Activated naive CD8-positive, alpha-beta T cell treated with anti-CD3 and anti-CD28 coated beads for 36 hours (primary cell): Measurements from ENCODE around the gene AGBL1. TPM values are rescaled to one million over a fixed set of nuclear protein-coding genes. Genes with fewer than 3 reads are reported as not detected.

ENCODE experiments used
- DNase-seq: peaks from one replicate; pipeline ENCODE4 v3.0.0; 2021
- H3K27ac Mint-ChIP-seq: one replicate; pipeline ENCODE4 v1.8.0; 2022; ENCODE audit warnings: mild to moderate bottlenecking, moderate library complexity, mixed read lengths
- H3K27me3 Mint-ChIP-seq: one replicate; pipeline ENCODE4 v1.8.0; 2022; ENCODE audit warnings: mild to moderate bottlenecking, mixed read lengths
- H3K36me3 Mint-ChIP-seq: one replicate; pipeline ENCODE4 v1.8.0; 2021; ENCODE audit warnings: mild to moderate bottlenecking, mixed read lengths
- H3K4me1 Mint-ChIP-seq: one replicate; pipeline ENCODE4 v1.8.0; 2021; ENCODE audit warnings: mixed read lengths
- H3K4me3 Mint-ChIP-seq: one replicate; pipeline ENCODE4 v1.8.0; 2022; ENCODE audit warnings: mild to moderate bottlenecking, moderate library complexity, mixed read lengths
- H3K9me3 Mint-ChIP-seq: one replicate; pipeline ENCODE4 v1.8.0; 2022; ENCODE audit warnings: mixed read lengths
- total RNA-seq, 2 experiments: library from RNA; stranded (reverse); gene quantifications; one replicate each; pipeline ENCODE4 v1.2.3, GENCODE V29; 2021

Gene AGBL1
- total RNA-seq, 2 experiments from 2014 or later, result not detected

DNA sequence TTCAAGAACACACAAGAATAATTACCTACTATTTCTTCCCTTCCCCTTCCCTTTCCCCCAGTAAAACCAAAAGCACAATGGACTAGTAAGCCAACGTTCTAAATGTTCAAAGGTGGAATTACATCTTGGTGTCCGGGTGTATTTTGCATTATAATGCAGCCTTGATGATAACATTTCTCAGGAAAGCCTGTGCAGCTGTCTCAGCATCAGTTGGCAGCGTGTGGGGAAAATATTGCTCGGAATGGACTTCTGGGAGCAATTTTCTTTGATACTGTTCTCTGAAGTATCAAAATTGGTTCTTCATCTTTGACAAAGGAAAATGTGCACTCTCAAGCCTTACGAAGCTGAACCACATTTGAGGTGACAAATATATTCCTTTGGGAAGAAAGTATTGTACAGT is 198.9 kb downstream of the AGBL1 start:
- Mint-ChIP-seq H3K27ac (no peak overlapping the region), H3K27me3 (no peaks in the 10 kb centered on the region), H3K4me1 (no peaks in the 10 kb centered on the region), H3K4me3 (no peak overlapping the region), H3K9me3 (no peaks in the 10 kb centered on the region), H3K36me3 (no peaks in the 10 kb centered on the region)
- DNase-seq, result no peak

DNA sequence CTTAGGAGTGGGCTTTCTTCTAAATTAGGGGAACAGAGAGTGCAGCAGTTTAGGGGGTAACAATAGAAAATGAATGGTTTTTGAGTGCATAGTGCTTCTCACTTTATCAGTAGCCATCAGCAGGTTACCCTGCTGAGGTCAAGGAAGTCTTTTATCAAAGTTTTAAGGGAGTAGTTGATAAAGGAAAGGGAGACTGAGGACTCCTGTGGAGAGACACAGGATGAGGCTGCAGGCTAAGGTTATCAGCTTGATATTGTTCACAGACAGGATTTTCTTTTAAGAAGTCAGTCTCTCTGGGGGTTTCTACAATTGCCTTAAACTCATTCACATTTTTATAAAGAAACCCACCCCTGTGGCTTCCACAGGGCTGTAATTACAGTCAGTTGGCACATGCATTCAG is 205.0 kb downstream of the AGBL1 start:
- Mint-ChIP-seq H3K4me1 (no peaks in the 10 kb centered on the region), H3K36me3 (no peaks in the 10 kb centered on the region)

DNA sequence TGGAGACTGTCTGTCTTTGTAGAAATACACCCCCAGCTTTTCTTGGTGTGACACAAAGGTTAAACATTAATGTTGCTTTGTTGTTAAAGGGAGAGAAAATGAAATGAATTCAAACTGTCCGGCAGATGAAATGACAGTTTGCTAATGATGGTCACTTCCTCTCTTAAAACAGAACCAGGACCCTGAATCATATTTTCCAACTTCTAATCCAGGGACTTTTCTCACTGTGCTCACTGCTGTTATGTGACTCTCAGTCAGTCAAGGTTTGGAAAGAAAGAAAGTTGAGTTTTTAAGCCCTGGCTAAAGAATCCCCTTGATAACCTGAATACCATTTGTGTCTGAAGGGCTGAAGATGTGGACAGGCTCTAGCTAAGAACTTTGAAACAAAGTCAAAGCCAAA is 215.8 kb downstream of the AGBL1 start:
- no peaks in the 10 kb centered on the region for H3K9me3 Mint-ChIP-seq

More for the DNA sequence above, 205.0 kb downstream of the AGBL1 start:
- no peak for DNase-seq
- Mint-ChIP-seq H3K27ac (no peak overlapping the region), H3K27me3 (no peaks in the 10 kb centered on the region), H3K9me3 (peaks cover 6% of the 10 kb centered on the region), H3K4me3 (no peak overlapping the region)

DNA sequence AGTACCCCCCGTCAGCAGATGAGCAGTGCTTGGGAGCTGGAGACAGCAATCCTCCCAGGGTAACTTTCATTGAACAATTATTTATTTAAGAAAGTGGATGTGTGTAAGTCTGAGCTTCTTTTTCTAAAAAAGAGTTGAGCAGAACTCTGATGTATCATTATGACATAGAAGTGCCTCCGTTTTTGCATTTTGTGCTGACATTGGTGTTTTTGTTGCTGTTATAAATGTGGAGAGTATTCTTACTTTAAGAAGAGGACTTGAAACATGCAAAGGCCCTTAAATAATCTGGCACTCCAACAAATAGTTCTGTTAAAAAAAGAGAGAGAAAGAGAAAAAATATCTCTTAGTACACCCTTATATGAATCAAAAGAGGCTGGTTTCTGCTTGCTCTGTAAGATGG is 217.1 kb downstream of the AGBL1 start:
- Mint-ChIP-seq H3K27ac (no peak overlapping the region), H3K4me3 (no peak overlapping the region), H3K27me3 (peaks cover 4% of the 10 kb centered on the region), H3K36me3 (no peaks in the 10 kb centered on the region), H3K4me1 (no peaks in the 10 kb centered on the region), H3K9me3 (no peaks in the 10 kb centered on the region)
- no peak for DNase-seq

More for the DNA sequence above, 215.8 kb downstream of the AGBL1 start:
- no peaks in the 10 kb centered on the region for H3K36me3 Mint-ChIP-seq
- peaks cover 4% of the 10 kb centered on the region for H3K27me3 Mint-ChIP-seq
- H3K27ac Mint-ChIP-seq, result no peak overlapping the region
- H3K4me3 Mint-ChIP-seq, result no peak overlapping the region
- H3K4me1 Mint-ChIP-seq, result no peaks in the 10 kb centered on the region
- no peak for DNase-seq

- Mint-ChIP-seq H3K4me3 (no peak overlapping the region), H3K9me3 (no peaks in the 10 kb centered on the region), H3K27me3 (peaks cover 4% of the 10 kb centered on the region), H3K27ac (no peak overlapping the region), H3K36me3 (no peaks in the 10 kb centered on the region), H3K4me1 (no peaks in the 10 kb centered on the region)
- DNase-seq, result no peak
Measured at GRCh38 chr15:86300390-86301125, 220.9 kb downstream of the AGBL1 start.

DNA sequence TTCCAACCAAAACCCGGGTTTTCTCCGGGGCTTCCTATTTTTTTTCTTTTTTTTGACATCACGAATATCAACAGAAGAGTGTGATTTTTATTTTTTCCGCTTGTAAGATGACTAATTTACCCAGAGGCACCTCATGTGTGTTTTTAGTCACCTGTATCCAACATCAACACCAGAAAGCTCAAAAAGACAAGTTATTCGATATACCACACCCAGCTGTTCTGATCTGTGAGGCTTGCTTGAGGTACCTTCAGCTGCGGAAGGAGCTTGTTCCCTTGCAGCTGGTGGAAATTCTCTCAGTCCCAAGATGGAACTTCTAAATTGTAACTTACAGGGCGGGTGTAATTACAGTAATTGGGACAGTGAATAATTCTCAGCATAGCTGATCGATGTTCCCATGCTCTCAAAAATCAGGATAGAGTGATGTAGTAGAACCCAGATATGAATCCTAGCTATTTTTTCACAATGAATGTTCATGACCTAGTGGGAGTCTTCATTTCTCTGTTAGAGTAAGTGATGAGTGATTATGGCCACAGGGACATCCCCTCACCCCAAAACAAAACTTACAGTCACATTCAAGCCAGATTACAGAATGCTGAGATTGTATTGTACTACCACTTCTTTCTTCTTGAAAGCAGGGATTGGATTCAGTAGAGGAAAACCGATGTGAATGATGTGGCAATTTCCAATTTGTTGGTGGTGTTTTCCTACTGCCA is 232.1 kb downstream of the AGBL1 start:
- Mint-ChIP-seq H3K9me3 (no peaks in the 10 kb centered on the region), H3K27ac (no peak overlapping the region), H3K4me3 (no peak overlapping the region), H3K36me3 (no peaks in the 10 kb centered on the region), H3K27me3 (peaks cover 32% of the 10 kb centered on the region), H3K4me1 (peaks cover 2% of the 10 kb centered on the region)
- no peak for DNase-seq

DNA sequence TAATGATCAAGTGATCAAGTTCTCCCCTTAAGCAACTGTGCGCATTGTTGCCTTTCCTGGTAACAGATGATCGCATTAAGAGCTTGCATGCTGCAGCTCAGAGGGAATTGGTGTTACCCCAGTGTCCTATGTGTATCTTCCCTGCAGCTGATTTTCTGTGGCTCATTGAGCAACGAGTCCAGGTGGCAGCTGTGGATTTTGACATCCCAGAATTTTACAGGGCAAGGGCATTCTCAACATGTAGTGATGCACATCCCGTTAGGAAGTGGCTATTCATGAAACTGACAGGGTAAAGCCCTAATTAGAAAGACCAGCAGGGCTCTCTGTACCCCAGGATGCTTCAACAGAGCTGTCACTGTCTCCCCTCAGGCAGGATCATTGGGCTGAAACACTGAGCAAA is 232.8 kb downstream of the AGBL1 start:
- no peaks in the 10 kb centered on the region for H3K36me3 Mint-ChIP-seq
- peaks cover 35% of the 10 kb centered on the region for H3K27me3 Mint-ChIP-seq
- DNase-seq, result no peak
- no peaks in the 10 kb centered on the region for H3K9me3 Mint-ChIP-seq
- H3K27ac Mint-ChIP-seq, result no peak overlapping the region
- H3K4me3 Mint-ChIP-seq, result no peak overlapping the region
- peaks cover 2% of the 10 kb centered on the region for H3K4me1 Mint-ChIP-seq

DNA sequence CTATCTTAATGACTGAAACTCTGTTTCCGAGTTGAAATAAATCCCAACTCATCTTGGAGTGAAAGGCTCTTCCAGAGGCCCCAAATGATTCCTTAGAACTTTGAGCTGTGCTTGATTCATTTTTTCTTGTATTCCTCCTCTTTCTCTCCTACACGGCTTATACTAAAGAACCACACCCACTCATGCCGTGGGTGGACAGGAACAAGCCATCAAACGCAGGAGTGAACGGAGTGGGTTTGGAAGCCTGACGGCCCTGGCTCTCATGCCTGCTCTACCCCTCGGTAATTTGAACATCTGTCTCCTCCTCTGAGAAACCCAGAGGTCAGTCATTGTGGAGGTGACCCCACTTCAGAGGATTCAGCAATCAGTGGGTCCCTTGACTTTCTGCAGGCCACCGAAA is 236.5 kb downstream of the AGBL1 start:
- H3K27me3 Mint-ChIP-seq, result peaks cover 31% of the 10 kb centered on the region
- H3K27ac Mint-ChIP-seq, result no peak overlapping the region
- no peak overlapping the region for H3K4me3 Mint-ChIP-seq
- H3K4me1 Mint-ChIP-seq, result peaks cover 2% of the 10 kb centered on the region
- DNase-seq, result no peak
- peaks cover 1% of the 10 kb centered on the region for H3K9me3 Mint-ChIP-seq
- H3K36me3 Mint-ChIP-seq, result no peaks in the 10 kb centered on the region

- Mint-ChIP-seq H3K4me3 (no peak overlapping the region), H3K36me3 (no peaks in the 10 kb centered on the region), H3K9me3 (peaks cover 1% of the 10 kb centered on the region), H3K27ac (no peak overlapping the region), H3K4me1 (peaks cover 2% of the 10 kb centered on the region), H3K27me3 (peaks cover 26% of the 10 kb centered on the region)
- DNase-seq, result no peak
Measured at GRCh38 chr15:86316726-86317383, 237.2 kb downstream of the AGBL1 start.

DNA sequence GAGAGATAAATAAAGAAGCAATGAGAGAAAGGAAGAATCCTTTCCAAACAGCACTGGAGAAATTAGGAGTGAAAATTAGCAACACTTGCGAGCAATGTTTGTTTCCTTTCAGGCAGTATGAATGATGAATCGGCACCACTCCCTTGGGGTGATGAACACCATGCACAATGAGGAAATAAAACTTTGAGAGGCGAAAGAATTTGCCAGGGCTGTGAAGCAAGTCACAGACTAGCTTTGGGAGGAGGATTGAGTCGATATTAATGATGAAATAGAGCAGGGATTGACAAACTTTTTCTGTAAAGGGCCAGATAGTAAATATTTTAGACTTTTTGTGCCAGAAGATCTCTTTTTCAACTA is 237.7 kb downstream of the AGBL1 start:
- Mint-ChIP-seq H3K4me1 (peaks cover 2% of the 10 kb centered on the region), H3K9me3 (peaks cover 1% of the 10 kb centered on the region), H3K27me3 (peaks cover 24% of the 10 kb centered on the region), H3K27ac (no peak overlapping the region), H3K36me3 (no peaks in the 10 kb centered on the region), H3K4me3 (no peak overlapping the region)
- no peak for DNase-seq

GRCh38 chr15:86322629-86323028 is 243.0 kb downstream of the AGBL1 start:
- no peak for DNase-seq
- peaks cover 1% of the 10 kb centered on the region for H3K9me3 Mint-ChIP-seq
- no peaks in the 10 kb centered on the region for H3K36me3 Mint-ChIP-seq
- no peak overlapping the region for H3K27ac Mint-ChIP-seq
- H3K4me3 Mint-ChIP-seq, result no peak overlapping the region
- H3K27me3 Mint-ChIP-seq, result peaks cover 20% of the 10 kb centered on the region
- H3K4me1 Mint-ChIP-seq, result no peaks in the 10 kb centered on the region

DNA sequence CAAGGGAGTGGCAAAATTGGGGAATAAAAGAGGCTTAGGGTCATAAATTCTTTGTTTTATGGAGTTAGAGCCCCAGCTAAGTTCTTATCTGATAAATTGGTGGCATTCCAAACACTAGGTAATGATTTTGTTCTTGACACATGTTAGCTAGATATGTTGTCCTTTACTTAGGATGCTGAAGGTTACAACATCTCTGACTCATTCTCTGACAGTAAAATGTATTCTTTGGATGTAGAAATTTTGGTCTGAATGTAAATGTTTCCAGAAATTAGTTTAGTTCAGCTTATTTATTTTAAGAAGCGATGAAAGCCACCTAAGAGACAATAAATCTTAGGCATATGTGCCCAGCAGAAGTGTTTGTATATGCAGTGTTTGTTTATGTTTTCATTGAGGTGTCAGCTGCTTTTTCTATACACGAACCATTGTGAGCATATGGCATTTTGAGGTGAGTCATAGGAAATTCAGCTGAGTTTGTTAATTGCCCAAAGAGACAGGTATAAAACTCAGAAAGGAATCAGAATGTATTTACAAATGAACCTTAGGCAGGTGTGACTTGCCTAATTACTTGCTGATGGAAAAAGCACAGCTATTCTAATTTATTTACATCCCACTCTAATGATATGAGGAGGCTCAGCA is 247.7 kb downstream of the AGBL1 start:
- Mint-ChIP-seq H3K4me1 (no peaks in the 10 kb centered on the region), H3K4me3 (no peak overlapping the region), H3K36me3 (no peaks in the 10 kb centered on the region), H3K9me3 (no peaks in the 10 kb centered on the region), H3K27me3 (peaks cover 30% of the 10 kb centered on the region), H3K27ac (no peak overlapping the region)
- no peak for DNase-seq

- no peak overlapping the region for H3K4me3 Mint-ChIP-seq
- DNase-seq, result no peak
- no peaks in the 10 kb centered on the region for H3K9me3 Mint-ChIP-seq
- peaks cover 30% of the 10 kb centered on the region for H3K27me3 Mint-ChIP-seq
- no peaks in the 10 kb centered on the region for H3K36me3 Mint-ChIP-seq
- H3K27ac Mint-ChIP-seq, result no peak overlapping the region
- H3K4me1 Mint-ChIP-seq, result no peaks in the 10 kb centered on the region
Measured at GRCh38 chr15:86328658-86329057, 249.0 kb downstream of the AGBL1 start.

DNA sequence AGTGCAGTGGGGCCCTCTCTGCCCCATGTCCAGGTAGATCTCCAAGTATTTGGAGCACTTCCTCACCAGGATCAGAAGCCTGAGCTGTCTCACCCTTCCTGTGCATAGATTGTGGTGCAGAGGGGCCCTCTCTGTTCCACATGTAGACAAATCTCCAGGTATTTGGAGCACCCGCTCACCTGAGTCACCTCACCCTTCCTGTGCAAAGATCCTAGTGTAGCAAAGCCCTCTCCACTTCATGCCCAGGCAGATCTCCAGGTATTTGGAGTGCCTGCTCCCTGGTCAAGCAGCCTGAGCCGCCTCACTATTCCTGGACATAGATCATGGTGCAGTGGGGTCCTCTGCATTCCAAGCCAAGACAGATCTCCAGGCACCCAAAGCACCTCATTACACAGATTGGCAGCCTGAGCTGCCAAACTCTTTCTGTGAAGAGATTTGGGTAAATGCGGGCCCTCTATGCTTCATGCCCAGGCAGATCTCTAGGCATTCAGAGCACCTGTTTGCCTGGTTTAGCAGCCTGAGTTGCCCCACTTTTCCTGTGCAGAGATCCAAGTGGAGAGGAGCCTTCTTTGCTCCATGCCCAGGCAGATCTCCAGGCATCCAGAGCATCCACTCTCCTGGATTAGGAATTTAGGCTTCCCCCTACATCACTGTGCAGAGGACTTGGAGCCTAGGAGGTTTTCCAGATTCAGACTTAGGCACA is 249.8 kb downstream of the AGBL1 start:
- Mint-ChIP-seq H3K4me1 (no peaks in the 10 kb centered on the region), H3K36me3 (no peaks in the 10 kb centered on the region), H3K27ac (no peak overlapping the region), H3K9me3 (no peaks in the 10 kb centered on the region), H3K4me3 (no peak overlapping the region), H3K27me3 (peaks cover 24% of the 10 kb centered on the region)
- DNase-seq, result no peak

DNA sequence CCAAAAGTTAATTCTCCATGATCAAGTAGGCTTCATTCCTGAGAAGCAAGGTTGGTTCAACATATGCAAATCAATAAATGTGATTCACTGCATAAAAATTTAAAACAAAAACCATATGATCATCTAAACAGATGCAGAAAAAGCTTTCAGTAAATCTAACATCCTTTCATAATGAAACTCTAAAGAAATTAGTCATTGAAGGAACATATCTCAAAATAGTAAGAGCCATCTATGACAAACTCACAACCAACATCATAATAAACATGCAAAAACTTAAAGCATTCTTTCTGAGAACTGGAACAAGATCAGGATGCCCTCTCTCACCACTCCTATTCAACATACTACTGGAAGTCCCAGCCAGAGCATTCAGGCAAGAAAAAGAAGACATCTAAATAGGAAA is 254.1 kb downstream of the AGBL1 start:
- DNase-seq, result no peak
- Mint-ChIP-seq H3K9me3 (peaks cover 2% of the 10 kb centered on the region), H3K4me1 (no peaks in the 10 kb centered on the region), H3K4me3 (no peak overlapping the region), H3K27me3 (peaks cover 13% of the 10 kb centered on the region), H3K36me3 (no peaks in the 10 kb centered on the region), H3K27ac (no peak overlapping the region)
